ENCODE results near the gene GIMAP2. TPM values are rescaled to one million over a fixed set of nuclear protein-coding genes. Genes with fewer than 3 reads are reported as not detected.

GIMAP2 gene
- total and polyA plus RNA-seq, 2 of the 13 experiments (the other 11 are each of a cell fraction or from before 2014, with no cell fraction given), result 0.49 to 1.4 TPM

DNA sequence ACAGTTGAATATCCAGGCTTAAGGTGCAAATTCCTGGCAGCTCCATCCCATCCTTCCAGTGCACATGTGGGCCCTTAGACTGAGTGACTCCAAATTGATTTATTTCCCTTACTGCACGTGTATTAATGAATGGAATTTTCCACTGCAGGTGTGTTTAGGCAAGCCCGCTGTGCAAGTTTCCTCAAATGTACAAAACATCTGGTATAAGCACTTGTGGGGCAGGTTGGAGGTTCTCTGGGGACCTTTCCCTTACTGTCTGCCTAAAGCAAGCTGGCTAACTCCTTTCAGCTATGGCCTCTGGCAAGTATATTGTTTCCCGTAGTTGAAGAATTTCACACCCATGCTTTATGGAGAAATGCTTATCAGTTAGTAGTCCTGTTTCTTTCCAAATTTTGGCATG lies 28.0 kb upstream of the GIMAP2 start:
- no peaks in the 10 kb centered on the region for H3K4me1 ChIP-seq (ENCODE audit: insufficient read depth, low read length)
- intact Hi-C loops (cut with micrococcal nuclease; ENCODE audit: unreplicated experiment), result no loop called here
- ChIA-PET POLR2A (no interaction called here), CTCF (ENCODE audit: low intra/inter-chr PET ratio, low total read pairs) (no interaction called here)
- 60% methylated on average over 3 of the region's 3 CpGs for WGBS (ENCODE audit: low lambda C conversion rate)
- in situ Hi-C loops (cut with HindIII; ENCODE audit: extremely low pct_ligation_motif_present, low pct_unique_long_range_greater_than_20kb), result no loop called here
- H3K4me3 ChIP-seq (replicated peaks in 1 of 3; ENCODE audit: insufficient read depth in 1 of 3, low read depth in 2 of 3, low read length in 3 of 3), result no peak overlapping the region
- no TSS peak for BruUV-seq (replicated peaks)
- no peak overlapping the region for H3K9ac ChIP-seq (ENCODE audit: insufficient read depth, low read depth, low read length)
- FAIRE-seq (no peak), ATAC-seq (no peak), DNase-seq (ENCODE audit: low spot score) (no peak)
- no peak overlapping the region for H2AFZ ChIP-seq (ENCODE audit: low read length)
- no peak for TF ChIP-seq NFKB2 (CRISPR knock-in tag; IDR thresholded peaks at IDR 0.05; ENCODE audit: borderline replicate concordance)
- no peak for TF ChIP-seq KMT2B (CRISPR knock-in tag; IDR thresholded peaks at IDR 0.05)
- TF ChIP-seq NR3C1 (CRISPR knock-in tag; IDR thresholded peaks at IDR 0.05), result no peak
- no peak for TF ChIP-seq HOXA3 (CRISPR knock-in tag; IDR thresholded peaks at IDR 0.05)
- TF ChIP-seq ZNF543 (CRISPR knock-in tag; IDR thresholded peaks at IDR 0.05), result no peak
- no peak for TF ChIP-seq MTA1 (CRISPR knock-in tag; IDR thresholded peaks at IDR 0.05; ENCODE audit: borderline replicate concordance)
- 0 out of 2 replicates have a peak, but pooled peaks have one; percentile 5 for TF ChIP-seq MNT (IDR thresholded peaks at IDR 0.05)
- H3K27me3 ChIP-seq (ENCODE audit: control insufficient read depth in 1 of 2, insufficient read depth in 2 of 2, low read length in 2 of 2), result peaks cover 0 to 5% of the 10 kb centered on the region in 2 experiments; a peak in 1 of 5 replicates
- H3K27ac ChIP-seq (ENCODE audit: extremely low read length, insufficient read depth, low read length), result no peak overlapping the region
- no peaks in the 10 kb centered on the region for H4K20me1 ChIP-seq (ENCODE audit: insufficient read depth, low read length)
- no peaks in the 10 kb centered on the region for H3K36me3 ChIP-seq (replicated peaks in 1 of 2; ENCODE audit: control insufficient read depth in 1 of 2, insufficient read depth in 2 of 2, low read length in 2 of 2)
- no peaks in the 10 kb centered on the region for H3K9me3 ChIP-seq (ENCODE audit: low read length)
- H3K79me2 ChIP-seq (ENCODE audit: insufficient read depth, low read length), result no peaks in the 10 kb centered on the region
- H3K4me2 ChIP-seq (ENCODE audit: low read depth, low read length), result no peak overlapping the region

DNA sequence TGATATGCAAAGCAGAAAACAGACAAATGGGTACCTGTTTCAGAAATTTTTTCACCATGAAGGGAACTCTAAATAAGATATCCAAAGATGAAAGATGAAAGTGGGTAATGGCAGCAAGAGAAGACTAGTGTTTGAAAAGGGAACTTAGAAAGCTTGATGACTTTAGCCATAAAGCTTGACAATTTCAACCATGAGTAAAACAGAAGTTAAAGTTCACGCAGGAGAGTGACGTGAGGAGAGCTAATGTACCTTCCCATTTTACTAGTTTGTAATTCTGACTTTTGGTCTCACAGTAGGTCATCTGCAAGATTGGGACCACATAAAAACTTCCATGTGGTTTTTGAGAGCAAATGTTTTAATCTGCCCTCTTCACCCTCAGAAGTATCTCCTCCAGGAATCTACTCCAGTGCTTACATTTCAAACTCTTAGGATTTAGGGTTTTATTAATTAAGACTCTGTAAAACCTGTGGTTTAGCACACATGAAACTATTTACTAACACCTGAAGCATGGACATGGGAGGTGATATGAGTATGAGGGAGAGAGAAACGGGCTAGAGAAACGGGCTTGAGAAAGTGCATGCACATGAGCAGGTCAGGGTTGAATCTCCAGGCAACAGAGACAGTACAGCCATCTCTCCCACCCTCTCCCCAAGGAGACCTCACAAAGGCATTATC lies 24.4 kb upstream of the GIMAP2 start:
- H3K27ac ChIP-seq (ENCODE audit: extremely low read length, insufficient read depth, low read length), result no peak overlapping the region
- no peak overlapping the region for H3K4me3 ChIP-seq (replicated peaks in 1 of 3; ENCODE audit: insufficient read depth in 1 of 3, low read depth in 2 of 3, low read length in 3 of 3)
- no TSS peak for BruUV-seq (replicated peaks)
- H4K20me1 ChIP-seq (ENCODE audit: insufficient read depth, low read length), result no peaks in the 10 kb centered on the region
- CTCF ChIA-PET (ENCODE audit: low intra/inter-chr PET ratio, low total read pairs), result no interaction called here
- H3K79me2 ChIP-seq (ENCODE audit: insufficient read depth, low read length), result no peaks in the 10 kb centered on the region
- H3K9ac ChIP-seq (ENCODE audit: insufficient read depth, low read depth, low read length), result no peak overlapping the region
- in situ Hi-C loops (cut with HindIII; ENCODE audit: extremely low pct_ligation_motif_present, low pct_unique_long_range_greater_than_20kb), result no loop called here
- H3K4me1 ChIP-seq (ENCODE audit: insufficient read depth, low read length), result no peaks in the 10 kb centered on the region
- POLR2A ChIA-PET, result no interaction called here
- no peak overlapping the region for H3K4me2 ChIP-seq (ENCODE audit: low read depth, low read length)
- intact Hi-C loops (cut with micrococcal nuclease; ENCODE audit: unreplicated experiment), result no loop called here
- 9% methylated on average over 4 of the region's 4 CpGs for WGBS (ENCODE audit: low lambda C conversion rate)
- no peak overlapping the region for H2AFZ ChIP-seq (ENCODE audit: low read length)
- FAIRE-seq (no peak), DNase-seq (ENCODE audit: low spot score) (no peak), ATAC-seq (no peak)
- H3K27me3 ChIP-seq (ENCODE audit: control insufficient read depth in 1 of 2, insufficient read depth in 2 of 2, low read length in 2 of 2), result peaks cover 0 to 5% of the 10 kb centered on the region in 2 experiments; a peak in 2 of 5 replicates
- H3K36me3 ChIP-seq (replicated peaks in 1 of 2; ENCODE audit: control insufficient read depth in 1 of 2, insufficient read depth in 2 of 2, low read length in 2 of 2), result no peaks in the 10 kb centered on the region
- no peaks in the 10 kb centered on the region for H3K9me3 ChIP-seq (ENCODE audit: low read length)
- TF ChIP-seq AKAP8 (CRISPR knock-in tag; IDR thresholded peaks at IDR 0.05), result no peak
- TF ChIP-seq SCMH1 (CRISPR knock-in tag; IDR thresholded peaks at IDR 0.05; ENCODE audit: borderline replicate concordance), result no peak
- TF ChIP-seq SP140L (CRISPR knock-in tag; IDR thresholded peaks at IDR 0.05; ENCODE audit: borderline replicate concordance), result no peak
- TF ChIP-seq MLLT10 (CRISPR knock-in tag; IDR thresholded peaks at IDR 0.05), result no peak
- TF ChIP-seq NFKBIZ (CRISPR knock-in tag; IDR thresholded peaks at IDR 0.05), result no peak
- TF ChIP-seq FLYWCH1 (CRISPR knock-in tag; IDR thresholded peaks at IDR 0.05), result no peak
- TF ChIP-seq ZFP90 (CRISPR knock-in tag; IDR thresholded peaks at IDR 0.05; ENCODE audit: borderline replicate concordance), result no peak
- no peak for TF ChIP-seq FOXA3 (CRISPR knock-in tag; IDR thresholded peaks at IDR 0.05)
- no peak for TF ChIP-seq ZNF674 (CRISPR knock-in tag; IDR thresholded peaks at IDR 0.05; ENCODE audit: low read depth)
- TF ChIP-seq KAT8 (CRISPR knock-in tag; IDR thresholded peaks at IDR 0.05), result no peak
- no peak for TF ChIP-seq SAP130 (CRISPR knock-in tag; IDR thresholded peaks at IDR 0.05; ENCODE audit: low read depth)
- no peak for TF ChIP-seq CENPT (CRISPR knock-in tag; IDR thresholded peaks at IDR 0.05; ENCODE audit: low read depth)
- TF ChIP-seq SAFB2 (CRISPR knock-in tag; IDR thresholded peaks at IDR 0.05; ENCODE audit: borderline replicate concordance, low read depth), result no peak
